A549 (cell line): ENCODE results near the gene DRGX. TPM values are rescaled to one million over a fixed set of nuclear protein-coding genes. Genes with fewer than 3 reads are reported as not detected.

ENCODE experiments used
- polyA plus RNA-seq, 4 experiments: library from polyadenylated mRNA; depleted of rRNA in 3 of 4; stranded (reverse); fragments of >200 nt; fragmentation: RNase III in 1 of 4; extraction: RNeasy Plus Mini Kit Qiagen cat#74134 plus additional on column Dnase treatment in 1 of 4; gene quantifications; 2 replicates in 3 of 4; 3 replicates in 1 of 4; pipeline ENCODE4 v1.2.3, GENCODE V29; 2011 to 2017

The DRGX gene
- polyA plus RNA-seq, 2 of the 4 experiments (the other 2 are of a cell fraction): not detected

Other genes with a start within 250 kb of the DRGX start
- gene TMEM273, start 207.7 kb downstream of the DRGX start, polyA plus RNA-seq (2011; rRNA removed): not detected in 2 replicates
- gene TMEM273, start 207.7 kb downstream of the DRGX start, polyA plus RNA-seq (2017; fragmentation: RNase III; extraction: RNeasy Plus Mini Kit Qiagen cat#74134 plus additional on column Dnase treatment): not detected in 3 replicates
- gene C10orf71, start 96.9 kb downstream of the DRGX start, polyA plus RNA-seq (2011; rRNA removed): not detected in 2 replicates
- gene C10orf71, start 96.9 kb downstream of the DRGX start, polyA plus RNA-seq (2017; fragmentation: RNase III; extraction: RNeasy Plus Mini Kit Qiagen cat#74134 plus additional on column Dnase treatment): not detected in 3 replicates
- 8.8 and 9.4 TPM in 2 replicates for gene ERCC6, start 143.0 kb upstream of the DRGX start, polyA plus RNA-seq (2011; rRNA removed)
- gene ERCC6, start 143.0 kb upstream of the DRGX start, polyA plus RNA-seq (2017; fragmentation: RNase III; extraction: RNeasy Plus Mini Kit Qiagen cat#74134 plus additional on column Dnase treatment): 5.5 to 5.8 TPM (median 5.6 TPM) in 3 replicates
- gene SLC18A3, start 214.2 kb upstream of the DRGX start, polyA plus RNA-seq (2011; rRNA removed): not detected in 2 replicates
- gene SLC18A3, start 214.2 kb upstream of the DRGX start, polyA plus RNA-seq (2017; fragmentation: RNase III; extraction: RNeasy Plus Mini Kit Qiagen cat#74134 plus additional on column Dnase treatment): not detected in 3 replicates
- not detected in 2 replicates for gene CHAT, start 217.9 kb upstream of the DRGX start, polyA plus RNA-seq (2011; rRNA removed)
- not detected in 3 replicates for gene CHAT, start 217.9 kb upstream of the DRGX start, polyA plus RNA-seq (2017; fragmentation: RNase III; extraction: RNeasy Plus Mini Kit Qiagen cat#74134 plus additional on column Dnase treatment)